Measurements from ENCODE around the gene TCAF2.
"Not testable (repeated sequence)": the region's sequence is repeated elsewhere in the genome, so short reads cannot be mapped to it uniquely, and the experiment has no call there.

DNA sequence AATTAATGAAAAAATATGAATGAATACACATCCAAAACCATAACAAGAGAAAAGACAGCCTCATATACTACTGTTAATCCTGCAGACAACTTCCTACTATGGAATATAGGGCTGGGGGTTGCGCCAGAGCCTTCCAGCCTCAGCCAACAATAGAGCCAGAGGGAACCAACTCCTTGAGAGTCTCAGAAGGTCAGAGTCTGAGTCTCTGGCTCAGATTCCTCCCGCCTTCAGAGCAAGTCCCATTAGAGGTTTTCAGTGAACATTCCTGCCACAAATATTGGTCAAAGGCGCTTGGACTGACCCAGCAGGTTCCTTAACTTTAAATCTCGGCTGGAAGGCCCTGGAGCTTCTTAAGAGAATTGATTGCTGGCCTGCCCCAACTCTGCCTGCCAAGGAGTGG is 11.7 kb downstream of the TCAF2 start:
- not testable (repeated sequence) for TF ChIP-seq POLR2AphosphoS5 (IDR thresholded peaks at IDR 0.05; ENCODE audit: low read depth, low read length); TAF1 (IDR thresholded peaks at IDR 0.05; ENCODE audit: borderline replicate concordance, low read depth, low read length)
